GM12874 (cell line): Measurements from ENCODE around the gene MCM8.

ENCODE experiments used
- CTCF ChIP-seq: IDR thresholded peaks from 2 replicates; pipeline ENCODE4 v1.5.1; 2011; ENCODE audit warnings: low read depth, mild to moderate bottlenecking, control low read depth, low read length, moderate library complexity; ENCODE audit not compliant: insufficient read depth

Gene MCM8

GRCh38 chr20:5919626-5920544, 30.6 kb upstream of the MCM8 start:
- TF ChIP-seq CTCF, result no peak

GRCh38 chr20:5920581-5920980, 29.9 kb upstream of the MCM8 start:
- TF ChIP-seq CTCF, result no peak

- no peak for TF ChIP-seq CTCF
Observed at GRCh38 chr20:5923493-5923892, 27.0 kb upstream of the MCM8 start.

GRCh38 chr20:5925551-5925950, 24.9 kb upstream of the MCM8 start:
- no peak for TF ChIP-seq CTCF

- no peak for TF ChIP-seq CTCF
Observed at GRCh38 chr20:5927749-5928462, 22.5 kb upstream of the MCM8 start.

GRCh38 chr20:5928836-5929715, 21.4 kb upstream of the MCM8 start:
- no peak for TF ChIP-seq CTCF

GRCh38 chr20:5931411-5931810, 19.0 kb upstream of the MCM8 start:
- TF ChIP-seq CTCF, result no peak
